Uterus (tissue), 4 donors: Measurements from ENCODE around the gene VPS41. TPM values are rescaled to one million over a fixed set of nuclear protein-coding genes. Genes with fewer than 3 reads are reported as not detected.

Experiments used
- DNase-seq, 2 donors: peaks; one replicate each; pipeline ENCODE4 v3.0.0-alpha.2; 2019 to 2020
- H3K27ac ChIP-seq, 2 donors: fragments of 200-600 bp; sonication (generic); 1 replicate in 1 of 2; 2 replicates in 1 of 2; pipeline ENCODE4 v1.5.1; 2016 to 2018
- H3K27me3 ChIP-seq, 2 donors: fragments of 200-600 bp; sonication (generic); one replicate each; pipeline ENCODE4 v1.5.1; 2018 to 2019; ENCODE audit warnings: control low read depth in 1 of 2
- H3K36me3 ChIP-seq, 2 donors: fragments of 200-600 bp; sonication (generic); one replicate each; pipeline ENCODE4 v1.5.1; 2019; ENCODE audit warnings: control low read depth in 1 of 2
- H3K4me1 ChIP-seq, 2 donors: fragments of 200-600 bp; sonication (generic); one replicate each; pipeline ENCODE4 v1.5.1; 2018 to 2019; ENCODE audit warnings: control low read depth in 1 of 2
- H3K4me3 ChIP-seq, 2 donors: fragments of 200-600 bp; sonication (generic); 1 replicate in 1 of 2; 2 replicates in 1 of 2; pipeline ENCODE4 v1.5.1; 2018 to 2019; ENCODE audit warnings: mild to moderate bottlenecking in 1 of 2
- H3K9me3 ChIP-seq, 2 donors: fragments of 200-600 bp; sonication (generic); one replicate each; pipeline ENCODE4 v1.5.1; 2019; ENCODE audit warnings: control low read depth in 1 of 2
- CTCF ChIP-seq, 4 experiments: fragments of 200-600 bp in 2 of 4; fragments of 450-650 bp in 2 of 4; sonication (generic) in 2 of 4; IDR thresholded peaks; one replicate each; pipeline ENCODE4 v1.5.1; 2016 to 2019; ENCODE audit warnings: antibody characterized with exemption in 4 of 4, mild to moderate bottlenecking in 2 of 4, moderate library complexity in 1 of 4
- POLR2A ChIP-seq, 2 donors: fragments of 450-650 bp; IDR thresholded peaks; one replicate each; pipeline ENCODE4 v1.6.1; 2016; ENCODE audit warnings: antibody characterized with exemption in 2 of 2, mild to moderate bottlenecking in 1 of 2, moderate library complexity in 1 of 2
- intact Hi-C: fragments of 100-400 bp; cut with DNase I; formaldehyde crosslinking; loops from one replicate; pipeline ENCODE4 v1.15.1; 2023; ENCODE audit warnings: low total_unique reads
- total RNA-seq, 4 donors: library from RNA; depleted of rRNA in 3 of 4; stranded (reverse); fragments of >200 nt in 3 of 4; gene quantifications; one replicate each; pipeline versions ENCODE4 v1.1.0 to v1.2.4, GENCODE V29; 2014 to 2023
- donor health status: DM: yes; HTN: yes; CAD: no.

The VPS41 gene
- total RNA-seq, 4 donors from 2014 or later: 41.2 to 122 (median 74.0) TPM

GRCh38 chr7:38702002-38702535, 206.9 kb downstream of the VPS41 start:
- Histone ChIP-seq H3K9me3 (no peaks in the 10 kb centered on the region), H3K36me3 (no peaks in the 10 kb centered on the region), H3K27me3 (no peaks in the 10 kb centered on the region), H3K4me1 (no peaks in the 10 kb centered on the region), H3K27ac (no peak overlapping the region), H3K4me3 (no peak overlapping the region)
- TF ChIP-seq CTCF (IDR thresholded peaks at IDR 0.05) (no peak), POLR2A (IDR thresholded peaks at IDR 0.05) (no peak)
- intact Hi-C loops: no loop called here
- no peak for DNase-seq

GRCh38 chr7:38700116-38700515, 208.9 kb downstream of the VPS41 start:
- no peak for DNase-seq
- Histone ChIP-seq H3K27me3 (no peaks in the 10 kb centered on the region), H3K4me1 (no peaks in the 10 kb centered on the region), H3K36me3 (no peaks in the 10 kb centered on the region), H3K4me3 (no peak overlapping the region), H3K9me3 (no peaks in the 10 kb centered on the region), H3K27ac (no peak overlapping the region)
- TF ChIP-seq POLR2A (IDR thresholded peaks at IDR 0.05) (no peak), CTCF (IDR thresholded peaks at IDR 0.05) (no peak)
- intact Hi-C loops: no loop called here

- no peaks in the 10 kb centered on the region for H3K9me3 ChIP-seq
- H3K4me3 ChIP-seq: no peak overlapping the region
- TF ChIP-seq POLR2A (IDR thresholded peaks at IDR 0.05) (no peak), CTCF (IDR thresholded peaks at IDR 0.05) (no peak)
- no peaks in the 10 kb centered on the region for H3K4me1 ChIP-seq
- no peaks in the 10 kb centered on the region for H3K36me3 ChIP-seq
- H3K27ac ChIP-seq: no peak overlapping the region
- H3K27me3 ChIP-seq: no peaks in the 10 kb centered on the region
- intact Hi-C loops: no loop called here
- no peak for DNase-seq
Observed at GRCh38 chr7:38699471-38699870, 209.5 kb downstream of the VPS41 start.

- Histone ChIP-seq H3K4me1 (no peaks in the 10 kb centered on the region), H3K27me3 (no peaks in the 10 kb centered on the region), H3K4me3 (no peak overlapping the region), H3K9me3 (no peaks in the 10 kb centered on the region), H3K36me3 (no peaks in the 10 kb centered on the region), H3K27ac (no peak overlapping the region)
- TF ChIP-seq CTCF (IDR thresholded peaks at IDR 0.05) (no peak), POLR2A (IDR thresholded peaks at IDR 0.05) (no peak)
- intact Hi-C loops: no loop called here
- no peak for DNase-seq
Observed at GRCh38 chr7:38694326-38694725, 214.7 kb downstream of the VPS41 start.

- no peaks in the 10 kb centered on the region for H3K36me3 ChIP-seq
- H3K27me3 ChIP-seq: no peaks in the 10 kb centered on the region
- no peak for DNase-seq
- no peaks in the 10 kb centered on the region for H3K9me3 ChIP-seq
- no peak overlapping the region for H3K27ac ChIP-seq
- H3K4me1 ChIP-seq: no peaks in the 10 kb centered on the region
- intact Hi-C loops: no loop called here
- no peak overlapping the region for H3K4me3 ChIP-seq
- TF ChIP-seq POLR2A (IDR thresholded peaks at IDR 0.05): no peak
- no peak for TF ChIP-seq CTCF (IDR thresholded peaks at IDR 0.05)
Observed at GRCh38 chr7:38686888-38687287, 222.1 kb downstream of the VPS41 start.
